ENCODE measurements around the gene UNC45A.

UNC45A gene

GRCh38 chr15:90934949-90935751, at the start of gene UNC45A:
UNC45A (plus strand) TSS chr15:90935285; CDS start chr15:90935325, 40 bp downstream.
- DNase-seq: peak; percentile 92
- Histone ChIP-seq H3K36me3 (peaks cover 19% of the 10 kb centered on the region), H3K27ac (no peak within 1 kb of the TSS)

GRCh38 chr15:90885432-90886290, 49.4 kb upstream of the UNC45A start:
- Histone ChIP-seq H3K27ac (peak overlapping the region; percentile 22), H3K4me3 (ENCODE audit: low read depth, low read length) (no peak overlapping the region), H3K9me3 (ENCODE audit: severe bottlenecking) (no peaks in the 10 kb centered on the region), H3K36me3 (no peaks in the 10 kb centered on the region), H3K27me3 (ENCODE audit: insufficient read depth, low read depth, severe bottlenecking) (no peaks in the 10 kb centered on the region)
- peak; percentile 83 for DNase-seq
- peak; percentile 92 for TF ChIP-seq CTCF (IDR thresholded peaks at IDR 0.05; ENCODE audit: low read depth, low read length)

More at GRCh38 chr15:90934949-90935751, at the start of gene UNC45A:
- Histone ChIP-seq H3K9me3 (ENCODE audit: severe bottlenecking) (no peaks in the 10 kb centered on the region), H3K27me3 (ENCODE audit: insufficient read depth, low read depth, severe bottlenecking) (no peaks in the 10 kb centered on the region), H3K4me3 (ENCODE audit: low read depth, low read length) (peak within 1 kb of the TSS; percentile 72)
- no peak for TF ChIP-seq CTCF (IDR thresholded peaks at IDR 0.05; ENCODE audit: low read depth, low read length)

GRCh38 chr15:90886291-90886614, 48.8 kb upstream of the UNC45A start:
- DNase-seq: no peak
- no peaks in the 10 kb centered on the region for H3K36me3 ChIP-seq
- no peaks in the 10 kb centered on the region for H3K27me3 ChIP-seq (ENCODE audit: insufficient read depth, low read depth, severe bottlenecking)
- no peaks in the 10 kb centered on the region for H3K9me3 ChIP-seq (ENCODE audit: severe bottlenecking)
- H3K27ac ChIP-seq: no peak overlapping the region
- no peak overlapping the region for H3K4me3 ChIP-seq (ENCODE audit: low read depth, low read length)
- no peak for TF ChIP-seq CTCF (IDR thresholded peaks at IDR 0.05; ENCODE audit: low read depth, low read length)

GRCh38 chr15:90887037-90887481, 48.0 kb upstream of the UNC45A start:
- Histone ChIP-seq H3K27me3 (ENCODE audit: insufficient read depth, low read depth, severe bottlenecking) (no peaks in the 10 kb centered on the region), H3K4me3 (ENCODE audit: low read depth, low read length) (no peak overlapping the region), H3K9me3 (ENCODE audit: severe bottlenecking) (no peaks in the 10 kb centered on the region), H3K27ac (no peak overlapping the region), H3K36me3 (no peaks in the 10 kb centered on the region)
- TF ChIP-seq CTCF (IDR thresholded peaks at IDR 0.05; ENCODE audit: low read depth, low read length): no peak
- DNase-seq: no peak

- no peaks in the 10 kb centered on the region for H3K9me3 ChIP-seq (ENCODE audit: severe bottlenecking)
- no peaks in the 10 kb centered on the region for H3K36me3 ChIP-seq
- H3K27me3 ChIP-seq (ENCODE audit: insufficient read depth, low read depth, severe bottlenecking): no peaks in the 10 kb centered on the region
- DNase-seq: no peak
- TF ChIP-seq CTCF (IDR thresholded peaks at IDR 0.05; ENCODE audit: low read depth, low read length): no peak
- H3K27ac ChIP-seq: no peak overlapping the region
- no peak overlapping the region for H3K4me3 ChIP-seq (ENCODE audit: low read depth, low read length)
Observed at GRCh38 chr15:90889313-90889730, 45.8 kb upstream of the UNC45A start.
